Stimulated activated CD4-positive, alpha-beta T cell treated with anti-CD3 and anti-CD28 coated beads, Interleukin-12 subunit alpha, Interleukin-12 subunit beta, amount 100 ng/mL, for 4 hours (primary cell): Measurements from ENCODE around the gene ERH.
A peak's percentile ranks its signal among the peaks of the same experiment; 100 is the strongest.

ENCODE experiments used
- DNase-seq: peaks from one replicate; pipeline ENCODE4 v3.0.0-alpha.2; 2020

The ERH gene

GRCh38 chr14:69355154-69355597 lies 42.9 kb downstream of the ERH start:
- DNase-seq: no peak

GRCh38 chr14:69354383-69355153 lies 43.5 kb downstream of the ERH start:
- DNase-seq: peak; percentile 57

GRCh38 chr14:69353168-69353567 lies 44.9 kb downstream of the ERH start:
- no peak for DNase-seq

GRCh38 chr14:69351911-69352310 lies 46.2 kb downstream of the ERH start:
- DNase-seq: no peak

- no peak for DNase-seq
These were observed 46.7 kb downstream of the ERH start for GRCh38 chr14:69351385-69351784.

- DNase-seq: no peak
These were observed 47.2 kb downstream of the ERH start for GRCh38 chr14:69350892-69351291.

- no peak for DNase-seq
These were observed 48.9 kb downstream of the ERH start for GRCh38 chr14:69349091-69349777.

GRCh38 chr14:69346710-69347109 lies 51.4 kb downstream of the ERH start:
- no peak for DNase-seq

- DNase-seq: no peak
These were observed 52.7 kb downstream of the ERH start for GRCh38 chr14:69345402-69345801.

- no peak for DNase-seq
These were observed 53.9 kb downstream of the ERH start for GRCh38 chr14:69344171-69344570.

- DNase-seq: no peak
These were observed 55.1 kb downstream of the ERH start for GRCh38 chr14:69342928-69343525.

- no peak for DNase-seq
These were observed 58.7 kb downstream of the ERH start for GRCh38 chr14:69339426-69339825.

GRCh38 chr14:69337984-69338383 lies 60.1 kb downstream of the ERH start:
- DNase-seq: no peak

GRCh38 chr14:69335371-69335771 lies 62.7 kb downstream of the ERH start:
- no peak for DNase-seq

GRCh38 chr14:69334576-69334975 lies 63.5 kb downstream of the ERH start:
- DNase-seq: no peak

GRCh38 chr14:69333791-69334337 lies 64.2 kb downstream of the ERH start:
- DNase-seq: no peak

GRCh38 chr14:69332782-69333395 lies 65.2 kb downstream of the ERH start:
- DNase-seq: no peak

- DNase-seq: no peak
These were observed 66.9 kb downstream of the ERH start for GRCh38 chr14:69331206-69331605.
